ENCODE measurements around the gene DENND4C. TPM values are rescaled to one million over a fixed set of nuclear protein-coding genes. Genes with fewer than 3 reads are reported as not detected.

DENND4C gene
- total RNA-seq, 1 donor from 2014 or later: 33.4 TPM

DNA sequence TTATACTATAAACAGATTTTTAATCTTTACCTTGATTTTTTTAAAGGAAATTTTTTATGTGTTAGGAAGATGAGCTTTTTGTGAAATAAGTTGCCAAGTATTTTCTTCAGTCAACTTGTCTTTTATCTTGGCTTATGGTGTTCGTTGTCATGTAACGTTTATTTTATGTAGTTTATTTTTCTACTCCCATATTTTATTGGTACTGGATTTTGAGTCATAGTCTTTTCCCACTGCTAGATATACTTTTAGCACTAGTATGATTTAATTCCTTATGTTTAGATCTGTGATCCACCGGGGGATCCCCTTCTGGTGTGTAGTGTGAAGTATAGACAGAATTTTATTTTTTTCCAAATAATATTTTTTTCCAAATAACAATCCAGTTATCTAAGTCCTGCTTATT is 54.2 kb downstream of the DENND4C start:
- Mint-ChIP-seq H3K9me3 (no peaks in the 10 kb centered on the region), H3K4me1 (peaks cover 5% of the 10 kb centered on the region), H3K36me3 (ENCODE audit: low read depth) (peaks cover 18% of the 10 kb centered on the region), H3K27ac (no peak overlapping the region), H3K4me3 (no peak overlapping the region), H3K27me3 (no peaks in the 10 kb centered on the region)
- no peak for DNase-seq
- ATAC-seq (ENCODE audit: low read depth): no peak
- intact Hi-C loops (cut with micrococcal nuclease): no loop called here
- CTCF ChIA-PET: interaction anchor here (1.5 kb wide), 1 partner anchor 172 kb away, joined by 3 read pairs; no protein-coding TSS in a partner anchor
- POLR2A ChIA-PET: no interaction called here
- no peak for TF ChIP-seq CTCF (IDR thresholded peaks at IDR 0.05)

DNA sequence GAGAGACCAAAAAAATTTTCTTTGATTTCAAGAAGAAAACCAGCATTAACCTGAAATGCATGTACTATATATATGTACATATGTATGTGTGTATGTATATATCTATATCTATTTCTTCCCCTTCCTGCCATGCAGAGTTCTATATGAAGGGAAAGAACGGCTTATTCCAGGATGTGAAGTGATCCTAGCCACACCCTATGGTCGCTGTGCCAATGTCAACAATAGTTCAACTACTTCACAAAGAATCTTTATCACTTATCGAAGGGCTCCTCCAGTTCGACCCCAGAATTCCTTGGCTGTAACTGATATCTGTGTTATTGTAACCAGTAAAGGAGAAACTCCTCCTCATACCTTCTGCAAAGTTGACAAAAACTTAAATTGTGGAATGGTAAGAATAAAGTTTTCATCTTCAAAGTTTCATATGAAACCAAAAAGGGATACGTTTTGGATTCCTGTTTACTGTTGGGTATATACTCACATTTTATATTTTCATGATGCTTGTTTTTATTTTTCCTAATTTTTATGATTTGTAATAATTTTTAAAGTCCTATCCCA is 56.2 kb downstream of the DENND4C start:
- Mint-ChIP-seq H3K4me3 (no peak overlapping the region), H3K36me3 (ENCODE audit: low read depth) (peaks cover 32% of the 10 kb centered on the region), H3K27me3 (no peaks in the 10 kb centered on the region), H3K9me3 (no peaks in the 10 kb centered on the region), H3K27ac (no peak overlapping the region), H3K4me1 (peaks cover 5% of the 10 kb centered on the region)
- no peak for DNase-seq
- no peak for ATAC-seq (ENCODE audit: low read depth)
- TF ChIP-seq CTCF (IDR thresholded peaks at IDR 0.05): no peak
- ChIA-PET POLR2A (no interaction called here), CTCF (no interaction called here)
- intact Hi-C loops (cut with micrococcal nuclease): no loop called here

DNA sequence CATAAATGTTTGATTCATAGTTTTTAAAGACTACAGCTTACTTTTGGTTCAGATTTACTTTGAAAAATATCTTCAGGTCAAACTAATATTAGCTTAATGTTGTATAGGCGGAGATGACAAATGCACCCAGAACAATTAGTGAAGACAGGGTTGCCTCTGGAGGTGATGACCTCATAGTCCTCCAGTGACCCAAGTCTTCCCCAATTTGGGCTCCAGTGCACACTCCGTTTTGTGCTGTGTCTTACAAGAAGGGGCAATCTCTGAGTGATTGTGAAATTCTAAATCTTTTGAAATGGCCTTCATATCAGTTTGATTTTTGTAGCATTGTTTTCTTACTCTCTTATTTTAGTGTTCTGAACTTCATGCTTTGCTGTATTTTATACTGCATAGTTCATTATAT is 57.6 kb downstream of the DENND4C start:
- Mint-ChIP-seq H3K36me3 (ENCODE audit: low read depth) (peaks cover 40% of the 10 kb centered on the region), H3K9me3 (no peaks in the 10 kb centered on the region), H3K27ac (no peak overlapping the region), H3K27me3 (no peaks in the 10 kb centered on the region), H3K4me3 (no peak overlapping the region), H3K4me1 (peaks cover 5% of the 10 kb centered on the region)
- intact Hi-C loops (cut with micrococcal nuclease): no loop called here
- ChIA-PET CTCF (no interaction called here), POLR2A (no interaction called here)
- no peak for DNase-seq
- ATAC-seq (ENCODE audit: low read depth): no peak
- TF ChIP-seq CTCF (IDR thresholded peaks at IDR 0.05): no peak

- no peak overlapping the region for H3K27ac Mint-ChIP-seq
- H3K36me3 Mint-ChIP-seq (ENCODE audit: low read depth): peaks cover 57% of the 10 kb centered on the region
- CTCF ChIA-PET: no interaction called here
- H3K4me3 Mint-ChIP-seq: no peak overlapping the region
- no peak for ATAC-seq (ENCODE audit: low read depth)
- no peaks in the 10 kb centered on the region for H3K27me3 Mint-ChIP-seq
- no peak for DNase-seq
- POLR2A ChIA-PET: no interaction called here
- H3K4me1 Mint-ChIP-seq: peaks cover 3% of the 10 kb centered on the region
- intact Hi-C loops (cut with micrococcal nuclease): no loop called here
- TF ChIP-seq CTCF (IDR thresholded peaks at IDR 0.05): no peak
- no peaks in the 10 kb centered on the region for H3K9me3 Mint-ChIP-seq
Measured at GRCh38 chr9:19290103-19290502, 59.6 kb downstream of the DENND4C start.

DNA sequence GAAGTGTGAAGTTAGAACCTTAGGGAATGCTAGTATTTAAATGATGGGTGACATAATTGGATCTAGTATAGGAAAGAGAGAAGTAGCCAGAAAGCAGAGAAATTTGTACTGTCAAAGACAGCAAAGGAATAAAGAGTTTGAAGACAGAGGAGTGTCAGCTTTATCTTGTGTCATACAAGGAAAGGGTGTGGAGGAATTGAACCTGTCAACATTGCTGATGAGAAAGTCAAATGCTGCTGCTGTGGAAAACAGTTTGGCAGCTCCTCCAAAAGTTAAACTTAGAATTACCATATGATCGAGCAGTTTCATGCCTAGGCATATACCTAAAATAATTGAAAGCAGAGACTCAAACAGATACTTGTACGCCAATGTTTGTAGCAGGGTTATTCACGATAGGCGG is 63.7 kb downstream of the DENND4C start:
- ATAC-seq (ENCODE audit: low read depth): no peak
- ChIA-PET POLR2A (no interaction called here), CTCF (no interaction called here)
- no peaks in the 10 kb centered on the region for H3K9me3 Mint-ChIP-seq
- no peaks in the 10 kb centered on the region for H3K27me3 Mint-ChIP-seq
- no peak for TF ChIP-seq CTCF (IDR thresholded peaks at IDR 0.05)
- no peak overlapping the region for H3K4me3 Mint-ChIP-seq
- no peaks in the 10 kb centered on the region for H3K4me1 Mint-ChIP-seq
- DNase-seq: no peak
- intact Hi-C loops (cut with micrococcal nuclease): no loop called here
- no peak overlapping the region for H3K27ac Mint-ChIP-seq
- peaks cover 69% of the 10 kb centered on the region for H3K36me3 Mint-ChIP-seq (ENCODE audit: low read depth)
